ENCODE results near the gene ISX. TPM values are rescaled to one million over a fixed set of nuclear protein-coding genes. Genes with fewer than 3 reads are reported as not detected.

ISX gene
- total and polyA plus RNA-seq, 10 of the 15 experiments (the other 5 are each of a cell fraction or from before 2014, with no cell fraction given), result 0.05 to 0.66 (median 0.25) TPM

GRCh38 chr22:35051013-35051535, 14.9 kb upstream of the ISX start:
- TF ChIP-seq SIN3A (IDR thresholded peaks at IDR 0.05; ENCODE audit: low read depth, low read length) (no peak), BCL11A (IDR thresholded peaks at IDR 0.05; ENCODE audit: low read depth, low read length) (peak; percentile 86), MTA2 (IDR thresholded peaks at IDR 0.05; ENCODE audit: low read depth) (peak; percentile 97), NR2F1 (conservative IDR thresholded peaks at IDR 0.05) (peak; percentile 75)
- peak; percentile 36 for ATAC-seq
- CTCF ChIA-PET, result interaction anchor here (0.6 to 1.4 kb wide), 6 partner anchors 78 to 1737 kb away, joined by 3 to 6 read pairs (median 4); no protein-coding TSS in a partner anchor
- in situ Hi-C loops (cut with MboI), result no loop called here
- no peak for DNase-seq (ENCODE audit: low read depth, low spot score)
- WGBS (ENCODE audit: insufficient coverage, insufficient replicate concordance, low lambda C conversion rate, missing lambda C conversion rate), result 9% methylated on average over 6 of the region's 6 CpGs
- no peaks in the 10 kb centered on the region for H3K36me3 ChIP-seq (ENCODE audit: control insufficient read depth in 2 of 2, insufficient read depth in 2 of 2, low read length in 1 of 2)
- H3K9me3 ChIP-seq (replicated peaks; ENCODE audit: control insufficient read depth, insufficient read depth, low read length), result peaks cover 21% of the 10 kb centered on the region; the same call in 2 of the 3 replicates
- no TSS peak for BruUV-seq (replicated peaks)
- RAD21 ChIA-PET (ENCODE audit: unreplicated experiment), result interaction anchor here (1.4 to 2.5 kb wide), 4 partner anchors 71 to 99 kb away, joined by 5 to 14 read pairs (median 8); no protein-coding TSS in a partner anchor
- FAIRE-seq, result no peak
- no peak overlapping the region for H3K4me2 ChIP-seq (ENCODE audit: control insufficient read depth, insufficient read depth)
- POLR2A ChIA-PET, result interaction anchor here (0.6 to 0.8 kb wide), 3 partner anchors 51 to 78 kb away, joined by 3 to 4 read pairs (median 3); no protein-coding TSS in a partner anchor
- H3K27ac ChIP-seq (ENCODE audit: control insufficient read depth, insufficient read depth), result no peak overlapping the region
- no peak overlapping the region for H2AFZ ChIP-seq (ENCODE audit: control insufficient read depth, low read depth, low read length)
- no peaks in the 10 kb centered on the region for H3K79me2 ChIP-seq (ENCODE audit: control insufficient read depth, insufficient read depth, low read length)
- no peaks in the 10 kb centered on the region for H3K27me3 ChIP-seq (replicated peaks in 1 of 2; ENCODE audit: control insufficient read depth in 2 of 2, insufficient read depth in 2 of 2, low read length in 1 of 2)
- no peak overlapping the region for H3K4me3 ChIP-seq
- H3K9ac ChIP-seq (ENCODE audit: control insufficient read depth, insufficient read depth, low read length), result no peak overlapping the region
- peaks cover 25% of the 10 kb centered on the region for H3K4me1 ChIP-seq (ENCODE audit: control insufficient read depth, insufficient read depth, low read length)
- H4K20me1 ChIP-seq (ENCODE audit: control insufficient read depth, insufficient read depth), result no peaks in the 10 kb centered on the region
- intact Hi-C loops (cut with micrococcal nuclease; ENCODE audit: unreplicated experiment), result loop anchor here (1.0 to 10.0 kb wide), 2 partner anchors 76 to 174 kb away; no protein-coding TSS in a partner anchor
- SMC1A ChIA-PET (ENCODE audit: uncharacterized antibody, unreplicated experiment), result interaction anchor here (0.9 to 5.8 kb wide), 4 partner anchors 70 to 99 kb away, joined by 5 to 58 read pairs (median 6); no protein-coding TSS in a partner anchor

GRCh38 chr22:35051791-35052190, 14.2 kb upstream of the ISX start:
- TF ChIP-seq BCL3 (IDR thresholded peaks at IDR 0.05; ENCODE audit: borderline replicate concordance, insufficient read depth, low read depth, low read length, poor library complexity, severe bottlenecking), result peak; percentile 58
- 0 out of 2 replicates have a peak, but pooled peaks have one; percentile 33 for TF ChIP-seq JUNB (IDR thresholded peaks at IDR 0.05)
- no peak for TF ChIP-seq ZNF592 (IDR thresholded peaks at IDR 0.05)
- no peak overlapping the region for H3K4me2 ChIP-seq (ENCODE audit: control insufficient read depth, insufficient read depth)
- H3K4me3 ChIP-seq, result no peak overlapping the region
- no peaks in the 10 kb centered on the region for H3K36me3 ChIP-seq (ENCODE audit: control insufficient read depth in 2 of 2, insufficient read depth in 2 of 2, low read length in 1 of 2)
- no peaks in the 10 kb centered on the region for H3K79me2 ChIP-seq (ENCODE audit: control insufficient read depth, insufficient read depth, low read length)
- H3K9me3 ChIP-seq (replicated peaks; ENCODE audit: control insufficient read depth, insufficient read depth, low read length), result peaks cover 21% of the 10 kb centered on the region
- ChIA-PET CTCF (interaction anchor here (0.7 to 1.4 kb wide), 5 partner anchors 77 to 313 kb away, joined by 3 to 6 read pairs (median 4); no protein-coding TSS in a partner anchor), POLR2A (no interaction called here), RAD21 (ENCODE audit: unreplicated experiment) (interaction anchor here (1.6 to 2.5 kb wide), 3 partner anchors 28 to 99 kb away, joined by 3 to 8 read pairs (median 8); no protein-coding TSS in a partner anchor), SMC1A (ENCODE audit: uncharacterized antibody, unreplicated experiment) (interaction anchor here (2.7 to 5.8 kb wide), 2 partner anchors 70 to 76 kb away, joined by 8 to 58 read pairs; no protein-coding TSS in a partner anchor)
- H3K9ac ChIP-seq (ENCODE audit: control insufficient read depth, insufficient read depth, low read length), result no peak overlapping the region
- no peak overlapping the region for H2AFZ ChIP-seq (ENCODE audit: control insufficient read depth, low read depth, low read length)
- peaks cover 21% of the 10 kb centered on the region for H3K4me1 ChIP-seq (ENCODE audit: control insufficient read depth, insufficient read depth, low read length)
- DNase-seq (ENCODE audit: low read depth, low spot score) (no peak), FAIRE-seq (no peak), ATAC-seq (peak; percentile 73)
- intact Hi-C loops (cut with micrococcal nuclease; ENCODE audit: unreplicated experiment), result loop anchor here (1.0 to 10.0 kb wide), 2 partner anchors 76 to 173 kb away; no protein-coding TSS in a partner anchor
- BruUV-seq (replicated peaks), result TSS peak; percentile 34
- H3K27me3 ChIP-seq (replicated peaks in 1 of 2; ENCODE audit: control insufficient read depth in 2 of 2, insufficient read depth in 2 of 2, low read length in 1 of 2), result no peaks in the 10 kb centered on the region
- H4K20me1 ChIP-seq (ENCODE audit: control insufficient read depth, insufficient read depth), result no peaks in the 10 kb centered on the region
- H3K27ac ChIP-seq (ENCODE audit: control insufficient read depth, insufficient read depth), result no peak overlapping the region
- in situ Hi-C loops (cut with MboI), result no loop called here

Measured in GM12878 (cell line).